ENCODE data around the gene GOLGA6D.
"Not testable (repeated sequence)": the region's sequence is repeated elsewhere in the genome, so short reads cannot be mapped to it uniquely, and the experiment has no call there.

Gene GOLGA6D

GRCh38 chr15:75333654-75334419 is 51.2 kb downstream of the GOLGA6D start:
- DNase-seq (ENCODE audit: low read depth), result not testable (repeated sequence)

- no peak for DNase-seq (ENCODE audit: low read depth)
Observed at GRCh38 chr15:75335313-75335704, 52.7 kb downstream of the GOLGA6D start.

GRCh38 chr15:75335705-75336355 is 53.2 kb downstream of the GOLGA6D start, which contains the start of gene COMMD4:
Gene COMMD4, plus strand, starts transcription at chr15:75336063. Its CDS starts 27 bp downstream, at chr15:75336090.
- DNase-seq (ENCODE audit: low read depth), result peak; percentile 92

GRCh38 chr15:75338661-75339240 is 56.1 kb downstream of the GOLGA6D start:
- DNase-seq (ENCODE audit: low read depth), result no peak

- DNase-seq (ENCODE audit: low read depth), result no peak
Observed at GRCh38 chr15:75339531-75340240, 57.1 kb downstream of the GOLGA6D start.

- no peak for DNase-seq (ENCODE audit: low read depth)
Observed at GRCh38 chr15:75342221-75342620, 59.6 kb downstream of the GOLGA6D start.

- DNase-seq (ENCODE audit: low read depth), result not testable (repeated sequence)
Observed at GRCh38 chr15:75343953-75344352, 61.3 kb downstream of the GOLGA6D start.
